MM.1S (cell line): ENCODE results near the gene SF3A2.

Experiments
- DNase-seq: peaks from one replicate; pipeline ENCODE4 v3.0.0-alpha.2; 2015
- H2AFZ ChIP-seq: fragments of 300-600 bp; sonication (generic); 2 replicates; pipeline ENCODE4 v1.6.0; 2016; ENCODE audit warnings: antibody characterized with exemption, low read length
- H3F3A ChIP-seq: fragments of 300-600 bp; sonication (generic); 2 replicates; pipeline ENCODE4 v1.6.1; 2016; ENCODE audit warnings: mild to moderate bottlenecking, antibody characterized with exemption, low read length, moderate library complexity, mixed read lengths; ENCODE audit not compliant: insufficient read depth
- H3K27ac ChIP-seq: fragments of 300-600 bp; sonication (generic); 2 replicates; pipeline ENCODE4 v1.5.1; 2016; ENCODE audit warnings: mild to moderate bottlenecking, low read length
- H3K27me3 ChIP-seq: fragments of 300-600 bp; sonication (generic); replicated peaks from 2 replicates; pipeline ENCODE4 v1.6.0; 2016; ENCODE audit warnings: low read length; ENCODE audit not compliant: insufficient read depth
- H3K36me3 ChIP-seq: fragments of 300-600 bp; sonication (generic); replicated peaks from 2 replicates; pipeline ENCODE4 v1.6.1; 2016; ENCODE audit warnings: mild to moderate bottlenecking, low read length, mixed read lengths; ENCODE audit not compliant: insufficient read depth
- H3K4me1 ChIP-seq: fragments of 300-600 bp; sonication (generic); 2 replicates; pipeline ENCODE4 v1.6.1; 2016; ENCODE audit warnings: low read length, mixed read lengths
- H3K4me2 ChIP-seq: fragments of 300-600 bp; sonication (generic); 2 replicates; pipeline ENCODE4 v1.6.0; 2016; ENCODE audit warnings: low read depth, low read length
- H3K4me3 ChIP-seq: fragments of 300-600 bp; sonication (generic); 2 replicates; pipeline ENCODE4 v1.5.1; 2016; ENCODE audit warnings: low read length, mixed read lengths
- H3K79me2 ChIP-seq: fragments of 300-600 bp; sonication (generic); 2 replicates; pipeline ENCODE4 v1.6.1; 2016; ENCODE audit warnings: mixed run types, low read length, mixed read lengths
- H3K9ac ChIP-seq: fragments of 300-600 bp; sonication (generic); 2 replicates; pipeline ENCODE4 v1.6.1; 2016; ENCODE audit warnings: low read length, mixed read lengths
- H3K9me2 ChIP-seq: fragments of 300-600 bp; sonication (generic); replicated peaks from 2 replicates; pipeline ENCODE4 v1.6.1; 2016; ENCODE audit warnings: mild to moderate bottlenecking, low read length, mixed read lengths; ENCODE audit not compliant: insufficient read depth
- H3K9me3 ChIP-seq: fragments of 300-600 bp; sonication (generic); replicated peaks from 2 replicates; pipeline ENCODE4 v1.6.1; 2016; ENCODE audit warnings: mild to moderate bottlenecking, low read length, mixed read lengths; ENCODE audit not compliant: insufficient read depth
- H4K20me1 ChIP-seq: fragments of 300-600 bp; sonication (generic); 2 replicates; pipeline ENCODE4 v1.6.1; 2016; ENCODE audit warnings: mild to moderate bottlenecking, low read length, moderate library complexity, mixed read lengths; ENCODE audit not compliant: insufficient read depth
- EZH2 ChIP-seq: fragments of 300-600 bp; sonication (generic); optimal IDR thresholded peaks from 2 replicates; pipeline ENCODE3; 2017; ENCODE audit warnings: low read depth, mild to moderate bottlenecking, antibody characterized with exemption, low read length, mixed read lengths
- EZH2phosphoT487 ChIP-seq: fragments of 300-600 bp; sonication (generic); IDR thresholded peaks from 2 replicates; pipeline ENCODE4 v1.6.1; 2018; ENCODE audit warnings: antibody characterized with exemption, low read length
- TF ChIP-seq, protein P1 (sequence below): fragments of 300-600 bp; sonication (generic); IDR thresholded peaks from 2 replicates; pipeline ENCODE4 v1.5.1; 2016; ENCODE audit warnings: antibody characterized with exemption, low read length, mixed read lengths

Gene SF3A2

DNA sequence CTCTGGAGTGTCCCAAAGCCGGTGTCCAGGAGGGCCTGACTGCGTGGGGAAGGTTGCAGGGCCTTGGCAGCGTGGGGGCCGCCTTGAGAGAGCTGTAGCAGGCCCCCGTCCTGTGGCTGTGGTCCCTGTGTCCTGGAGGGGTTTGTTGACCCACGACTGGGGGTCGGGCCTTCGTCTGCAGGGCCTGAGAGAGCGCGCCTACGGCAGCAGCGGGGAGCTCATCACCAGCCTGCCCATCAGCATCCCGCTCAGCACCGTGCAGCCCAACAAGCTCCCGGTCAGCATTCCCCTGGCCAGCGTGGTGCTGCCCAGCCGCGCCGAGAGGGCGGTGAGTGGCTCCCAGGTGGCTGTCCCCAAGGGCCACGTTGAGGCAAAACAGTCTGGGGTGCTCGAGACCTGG, 19.0 kb upstream of the SF3A2 start:
- peaks cover 47% of the 10 kb centered on the region for H3K36me3 ChIP-seq
- H3K79me2 ChIP-seq = peaks cover 59% of the 10 kb centered on the region
- no peaks in the 10 kb centered on the region for H4K20me1 ChIP-seq
- no peaks in the 10 kb centered on the region for H3K27me3 ChIP-seq
- no peak overlapping the region for H3K4me2 ChIP-seq
- H3K27ac ChIP-seq = no peak overlapping the region
- TF ChIP-seq EZH2 (no peak), EZH2phosphoT487 (no peak)
- TF ChIP-seq, protein P1, sequence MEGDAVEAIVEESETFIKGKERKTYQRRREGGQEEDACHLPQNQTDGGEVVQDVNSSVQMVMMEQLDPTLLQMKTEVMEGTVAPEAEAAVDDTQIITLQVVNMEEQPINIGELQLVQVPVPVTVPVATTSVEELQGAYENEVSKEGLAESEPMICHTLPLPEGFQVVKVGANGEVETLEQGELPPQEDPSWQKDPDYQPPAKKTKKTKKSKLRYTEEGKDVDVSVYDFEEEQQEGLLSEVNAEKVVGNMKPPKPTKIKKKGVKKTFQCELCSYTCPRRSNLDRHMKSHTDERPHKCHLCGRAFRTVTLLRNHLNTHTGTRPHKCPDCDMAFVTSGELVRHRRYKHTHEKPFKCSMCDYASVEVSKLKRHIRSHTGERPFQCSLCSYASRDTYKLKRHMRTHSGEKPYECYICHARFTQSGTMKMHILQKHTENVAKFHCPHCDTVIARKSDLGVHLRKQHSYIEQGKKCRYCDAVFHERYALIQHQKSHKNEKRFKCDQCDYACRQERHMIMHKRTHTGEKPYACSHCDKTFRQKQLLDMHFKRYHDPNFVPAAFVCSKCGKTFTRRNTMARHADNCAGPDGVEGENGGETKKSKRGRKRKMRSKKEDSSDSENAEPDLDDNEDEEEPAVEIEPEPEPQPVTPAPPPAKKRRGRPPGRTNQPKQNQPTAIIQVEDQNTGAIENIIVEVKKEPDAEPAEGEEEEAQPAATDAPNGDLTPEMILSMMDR = no peak
- H3K9me2 ChIP-seq = no peaks in the 10 kb centered on the region
- no peak overlapping the region for H3K9ac ChIP-seq
- no peaks in the 10 kb centered on the region for H3F3A ChIP-seq
- H3K4me1 ChIP-seq = no peaks in the 10 kb centered on the region
- H3K4me3 ChIP-seq = no peak overlapping the region
- no peak overlapping the region for H2AFZ ChIP-seq
- DNase-seq = no peak
- no peaks in the 10 kb centered on the region for H3K9me3 ChIP-seq

- Histone ChIP-seq H3K4me2 (no peak overlapping the region), H3K79me2 (peaks cover 46% of the 10 kb centered on the region), H4K20me1 (no peaks in the 10 kb centered on the region), H3K9me2 (no peaks in the 10 kb centered on the region), H2AFZ (no peak overlapping the region), H3K4me1 (no peaks in the 10 kb centered on the region), H3K27ac (no peak overlapping the region), H3K9ac (no peak overlapping the region), H3K4me3 (no peak overlapping the region), H3F3A (no peaks in the 10 kb centered on the region), H3K36me3 (peaks cover 39% of the 10 kb centered on the region), H3K9me3 (no peaks in the 10 kb centered on the region), H3K27me3 (no peaks in the 10 kb centered on the region)
- no peak for TF ChIP-seq EZH2phosphoT487
- no peak for TF ChIP-seq EZH2
- TF ChIP-seq, protein P1 = no peak
- no peak for DNase-seq
Measured at GRCh38 chr19:2219726-2220125, 16.9 kb upstream of the SF3A2 start.

- Histone ChIP-seq H3K4me1 (no peaks in the 10 kb centered on the region), H3K27me3 (no peaks in the 10 kb centered on the region), H3K79me2 (peaks cover 48% of the 10 kb centered on the region), H3F3A (no peaks in the 10 kb centered on the region), H3K4me2 (no peak overlapping the region), H2AFZ (no peak overlapping the region), H3K9ac (no peak overlapping the region), H3K9me3 (no peaks in the 10 kb centered on the region), H3K36me3 (peaks cover 40% of the 10 kb centered on the region), H3K9me2 (no peaks in the 10 kb centered on the region), H3K27ac (no peak overlapping the region), H4K20me1 (no peaks in the 10 kb centered on the region), H3K4me3 (no peak overlapping the region)
- DNase-seq = no peak
- TF ChIP-seq, protein P1 = no peak
- TF ChIP-seq EZH2phosphoT487 (no peak), EZH2 (no peak)
Measured at GRCh38 chr19:2221250-2221831, 15.3 kb upstream of the SF3A2 start.
